Vein endothelial cell (primary cell): Measurements from ENCODE around the gene EPN3. TPM values are rescaled to one million over a fixed set of nuclear protein-coding genes. Genes with fewer than 3 reads are reported as not detected.

Experiments used
- total RNA-seq: library from RNA; depleted of rRNA; stranded (reverse); fragments of >200 nt; gene quantifications from 2 replicates; pipeline ENCODE4 v1.2.3, GENCODE V29; 2012

Gene EPN3
- under 0.01 TPM in 1 of 2 replicates, not detected in the other for total RNA-seq

GRCh38 chr17:50532452-50533024 is at the start of gene EPN3:
Gene EPN3 (plus strand): TSS chr17:50532735. CDS start chr17:50536557, 3,822 bp downstream.

DNA sequence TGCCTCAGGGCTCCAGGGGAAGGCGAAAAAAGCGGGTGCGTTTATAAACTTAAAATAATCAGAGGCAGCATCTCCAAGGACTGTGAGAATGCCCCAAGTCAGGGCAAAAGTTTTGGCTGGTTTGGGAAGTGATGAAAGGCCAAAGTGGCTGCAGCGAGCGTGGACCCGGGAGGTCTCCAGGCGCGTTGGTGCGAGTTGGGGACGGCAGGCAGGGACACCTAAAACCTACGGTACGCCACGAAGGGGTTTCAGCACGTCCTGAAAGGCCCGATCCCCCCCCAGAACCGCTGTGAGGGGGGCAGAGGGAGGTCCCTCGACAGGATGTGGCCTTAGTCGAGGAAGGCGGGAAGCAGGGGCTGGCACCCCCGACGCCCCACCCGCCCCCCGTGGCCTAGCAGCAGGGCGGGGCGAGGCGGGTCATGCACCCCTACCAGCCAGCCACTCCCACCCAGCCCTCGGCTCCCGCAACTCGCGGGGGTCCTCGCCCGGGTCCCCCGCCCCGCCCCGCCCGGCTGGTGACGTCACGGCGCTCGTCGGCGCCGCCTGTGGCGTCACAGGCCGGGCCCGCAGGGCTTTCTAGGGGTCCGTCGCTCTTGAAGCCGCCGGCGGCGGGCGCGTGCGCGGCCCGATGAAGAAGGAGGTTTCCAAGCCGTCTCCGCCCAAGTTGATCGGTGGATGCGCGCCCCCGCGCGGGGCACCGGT is 24.5 kb upstream of the EPN3 start, which contains the start of gene MYCBPAP:
TSS of gene MYCBPAP (plus strand) at position 569 of the 702 bp plus-strand sequence. CDS start 236 bp downstream, outside the sequence.

GRCh38 chr17:50547035-50547735 is 14.7 kb downstream of the EPN3 start, which contains the start of gene SPATA20:
Gene SPATA20 (plus strand): TSS chr17:50547174. CDS start chr17:50547209, 35 bp downstream.

DNA sequence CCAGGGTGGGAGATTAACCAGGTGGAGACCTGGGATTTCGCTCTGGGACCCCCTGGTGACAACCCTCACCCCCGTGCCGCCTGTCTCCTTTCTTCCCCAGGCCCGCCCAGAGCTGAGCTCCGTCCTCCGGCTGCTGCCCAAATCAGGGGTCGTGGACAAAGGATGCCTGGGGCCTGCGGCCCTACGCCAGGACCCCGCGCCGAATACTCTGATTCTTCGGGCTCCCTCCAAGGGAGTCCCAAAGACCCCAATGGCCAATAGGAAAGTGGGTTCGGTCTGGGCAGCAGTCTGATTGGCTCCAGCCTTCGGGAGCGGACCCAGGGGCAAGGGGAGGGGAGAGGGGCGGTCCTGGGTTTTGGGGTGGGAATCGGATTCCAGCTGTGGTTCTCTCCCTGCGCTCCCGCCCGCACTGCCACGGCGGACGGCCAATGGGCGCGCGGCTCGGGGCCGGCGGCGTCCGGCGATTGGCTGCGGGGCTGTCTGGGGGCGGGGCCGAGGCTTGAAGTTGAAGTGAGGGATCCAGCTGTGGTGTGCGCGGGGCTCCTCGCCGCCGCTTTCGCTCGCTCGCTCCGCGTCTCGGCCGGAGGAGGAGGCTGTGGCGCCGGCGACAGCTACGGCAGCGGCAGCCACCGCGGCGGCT is 27.8 kb downstream of the EPN3 start, which contains the start of gene CACNA1G:
TSS of gene CACNA1G (plus strand) at position 531 of the 640 bp plus-strand sequence. CDS start 745 bp downstream, outside the sequence.

Other genes with a start within 250 kb of the EPN3 start
- 25.0 and 33.3 TPM in 2 replicates for gene XYLT2, start 186.6 kb upstream of the EPN3 start, total RNA-seq
- 55.9 and 63.3 TPM in 2 replicates for gene MRPL27, start 159.6 kb upstream of the EPN3 start, total RNA-seq
- 2.3 and 3.3 TPM in 2 replicates for gene EME1, start 159.5 kb upstream of the EPN3 start, total RNA-seq
- gene LRRC59, start 135.2 kb upstream of the EPN3 start, total RNA-seq = 172 and 226 TPM in 2 replicates
- 9.9 and 17.3 TPM in 2 replicates for gene ACSF2, start 106.5 kb upstream of the EPN3 start, total RNA-seq
- gene CHAD, start 63.9 kb upstream of the EPN3 start, total RNA-seq = not detected in 2 replicates
- 24.9 and 28.4 TPM in 2 replicates for gene RSAD1, start 53.9 kb upstream of the EPN3 start, total RNA-seq
- gene MYCBPAP, start 24.3 kb upstream of the EPN3 start, total RNA-seq = 0.29 TPM in 1 of 2 replicates, not detected in the other
- gene SPATA20, start 14.4 kb downstream of the EPN3 start, total RNA-seq = 52.6 and 56.7 TPM in 2 replicates
- not detected in 2 replicates for gene CACNA1G, start 28.0 kb downstream of the EPN3 start, total RNA-seq
- 1.7 and 5.2 TPM in 2 replicates for gene ABCC3, start 102.1 kb downstream of the EPN3 start, total RNA-seq
- gene ANKRD40, start 175.2 kb downstream of the EPN3 start, total RNA-seq = 40.8 and 58.5 TPM in 2 replicates
- gene LUC7L3, start 186.9 kb downstream of the EPN3 start, total RNA-seq = 19.6 and 30.3 TPM in 2 replicates
- not detected in 2 replicates for gene ANKRD40CL, start 234.8 kb downstream of the EPN3 start, total RNA-seq